Fibroblast of lung (primary cell): ENCODE measurements around the gene GCA.

Source experiments
- EZH2 ChIP-seq: IDR thresholded peaks from 2 replicates; pipeline ENCODE4 v1.5.1; 2012; ENCODE audit warnings: low read length, control low read depth, mild to moderate bottlenecking; ENCODE audit errors: missing control alignments
- TF ChIP-seq, protein P1 (sequence below), 2 donors: IDR thresholded peaks in 1 of 2; conservative IDR thresholded peaks in 1 of 2; 1 replicate in 1 of 2; 2 replicates in 1 of 2; pipeline ENCODE4 v1.5.1; 2011 to 2012; ENCODE audit warnings: low read length in 2 of 2, control low read depth in 1 of 2, inconsistent platforms in 1 of 2, low read depth in 1 of 2, mild to moderate bottlenecking in 1 of 2

DNA sequence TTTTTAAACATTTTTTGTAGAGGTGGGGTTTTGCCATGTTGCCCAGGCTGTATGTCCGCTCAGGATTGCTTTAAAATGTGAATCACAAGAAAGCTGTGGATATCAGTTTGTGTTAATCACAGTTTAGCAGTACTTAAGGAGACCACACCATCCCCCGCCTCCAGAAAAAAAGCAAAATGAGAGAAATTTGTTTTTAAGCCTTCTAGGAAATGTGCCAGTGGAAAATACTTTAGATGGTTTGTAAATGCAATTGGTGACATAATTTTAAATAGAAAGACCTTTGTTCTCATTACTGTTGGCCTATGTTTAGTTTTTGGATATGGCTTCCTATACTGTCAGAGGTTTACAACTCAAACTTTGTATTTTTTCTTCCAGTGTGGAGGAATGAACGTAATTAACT is 27.0 kb downstream of the GCA start:
- TF ChIP-seq EZH2, result no peak
- TF ChIP-seq, protein P1, sequence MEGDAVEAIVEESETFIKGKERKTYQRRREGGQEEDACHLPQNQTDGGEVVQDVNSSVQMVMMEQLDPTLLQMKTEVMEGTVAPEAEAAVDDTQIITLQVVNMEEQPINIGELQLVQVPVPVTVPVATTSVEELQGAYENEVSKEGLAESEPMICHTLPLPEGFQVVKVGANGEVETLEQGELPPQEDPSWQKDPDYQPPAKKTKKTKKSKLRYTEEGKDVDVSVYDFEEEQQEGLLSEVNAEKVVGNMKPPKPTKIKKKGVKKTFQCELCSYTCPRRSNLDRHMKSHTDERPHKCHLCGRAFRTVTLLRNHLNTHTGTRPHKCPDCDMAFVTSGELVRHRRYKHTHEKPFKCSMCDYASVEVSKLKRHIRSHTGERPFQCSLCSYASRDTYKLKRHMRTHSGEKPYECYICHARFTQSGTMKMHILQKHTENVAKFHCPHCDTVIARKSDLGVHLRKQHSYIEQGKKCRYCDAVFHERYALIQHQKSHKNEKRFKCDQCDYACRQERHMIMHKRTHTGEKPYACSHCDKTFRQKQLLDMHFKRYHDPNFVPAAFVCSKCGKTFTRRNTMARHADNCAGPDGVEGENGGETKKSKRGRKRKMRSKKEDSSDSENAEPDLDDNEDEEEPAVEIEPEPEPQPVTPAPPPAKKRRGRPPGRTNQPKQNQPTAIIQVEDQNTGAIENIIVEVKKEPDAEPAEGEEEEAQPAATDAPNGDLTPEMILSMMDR (conservative IDR thresholded peaks at IDR 0.05 in 1 of 2, IDR thresholded peaks at IDR 0.05 in 1 of 2; ENCODE audit: low read depth in 1 of 2, low read length in 2 of 2), result no peak
